Panc1 (cell line): ENCODE results near the gene TAMM41. TPM values are rescaled to one million over a fixed set of nuclear protein-coding genes. Genes with fewer than 3 reads are reported as not detected.
"Not testable (repeated sequence)": the region's sequence is repeated elsewhere in the genome, so short reads cannot be mapped to it uniquely, and the experiment has no call there.

Experiments used
- ATAC-seq: fragments of 200-7000 bp; cut with Tn5 transposase; 2 replicates; pipeline ENCODE4 v1.9.1; 2020; ENCODE audit warnings: mild to moderate bottlenecking, moderate library complexity
- BruUV-seq: library from RNA; stranded (reverse); fragments of 400-500 nt; replicated peaks from 2 replicates; lab custom pipeline; 2021; lab: Mats Ljungman, UMichigan
- CTCF ChIA-PET: fragments of 300-600 bp; sonication (Branson Sonifier 250); formaldehyde crosslinking; loops from one replicate; lab custom pipeline; 2022; ENCODE audit warnings: antibody characterized with exemption; lab: Charles Lee
- POLR2A ChIA-PET: fragments of 300-600 bp; sonication (Branson Sonifier 250); formaldehyde crosslinking; loops from one replicate; lab custom pipeline; 2022; ENCODE audit warnings: antibody characterized with exemption; lab: Charles Lee
- DNase-seq: peaks from one replicate; pipeline ENCODE4 v3.0.0-alpha.2; 2010; ENCODE audit warnings: low read depth, low spot score
- H3K27ac ChIP-seq: 2 replicates; pipeline ENCODE4 v1.5.1; 2011; ENCODE audit warnings: mild to moderate bottlenecking, low read length, inconsistent platforms
- H3K27me3 ChIP-seq: fragments of 200-500 bp; sonication (Bioruptor generic); 2 replicates; pipeline ENCODE4 v1.6.0; 2014; ENCODE audit warnings: low read length, inconsistent platforms; ENCODE audit not compliant: control insufficient read depth, insufficient read depth
- H3K36me3 ChIP-seq: fragments of 200-500 bp; sonication (Bioruptor generic); 2 replicates; pipeline ENCODE4 v1.5.1; 2014; ENCODE audit warnings: inconsistent platforms, mild to moderate bottlenecking, low read length, moderate library complexity; ENCODE audit not compliant: control insufficient read depth, insufficient read depth
- H3K4me1 ChIP-seq: 2 replicates; pipeline ENCODE4 v1.5.1; 2011; ENCODE audit warnings: inconsistent platforms, mild to moderate bottlenecking, low read length, moderate library complexity; ENCODE audit not compliant: control insufficient read depth, insufficient read depth
- H3K4me3 ChIP-seq, 2 experiments: 2 replicates each; pipeline ENCODE4 v1.5.1; 2011 to 2012; ENCODE audit warnings: low read depth in 2 of 2, low read length in 2 of 2, mild to moderate bottlenecking in 2 of 2, inconsistent platforms in 1 of 2, moderate library complexity in 1 of 2
- H3K9me3 ChIP-seq: fragments of 200-500 bp; sonication (Bioruptor generic); 2 replicates; pipeline ENCODE4 v1.5.1; 2014; ENCODE audit warnings: low read depth, mild to moderate bottlenecking, inconsistent platforms, low read length, moderate library complexity; ENCODE audit not compliant: control insufficient read depth, insufficient read depth
- in situ Hi-C: cut with HindIII; loops from 2 replicates; pipeline ENCODE4 v1.10.0; 2016; ENCODE audit warnings: low sequenced_read_pairs, low pct_unique_long_range_greater_than_20kb
- intact Hi-C: fragments of 100-400 bp; cut with micrococcal nuclease; formaldehyde crosslinking; loops from one replicate; pipeline ENCODE4 v1.10.0; 2022; ENCODE audit not compliant: unreplicated experiment
- total RNA-seq: library from RNA; stranded (reverse); gene quantifications from one replicate; pipeline ENCODE4 v1.2.1, GENCODE V29; 2021; ENCODE audit not compliant: unreplicated experiment

TAMM41 gene
- total RNA-seq, 1 experiment from 2014 or later = 10.8 TPM

DNA sequence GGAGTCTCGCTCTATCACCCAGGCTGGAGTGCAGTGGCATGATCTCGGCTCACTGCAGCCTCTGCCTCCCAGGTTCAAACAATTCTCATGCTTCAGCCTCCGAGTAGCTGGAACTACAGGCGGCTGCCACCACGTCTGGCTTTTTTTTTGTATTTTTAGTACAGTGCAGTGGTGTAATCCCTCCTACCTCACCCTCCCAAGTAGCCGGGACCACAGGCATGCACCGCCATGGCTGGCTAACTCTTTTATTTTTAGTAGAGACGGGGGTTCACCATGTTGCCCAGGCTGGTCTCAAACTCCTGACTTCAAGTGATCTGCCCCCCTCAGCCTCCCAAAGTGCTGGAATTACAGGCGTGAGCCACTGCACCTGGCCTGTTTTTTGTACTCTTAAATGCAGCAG lies 98.4 kb downstream of the TAMM41 start:
- POLR2A ChIA-PET, H3K36me3 ChIP-seq, H3K4me3 ChIP-seq, BruUV-seq, H3K27me3 ChIP-seq, intact Hi-C loops, H3K4me1 ChIP-seq, H3K27ac ChIP-seq, ATAC-seq, H3K9me3 ChIP-seq, DNase-seq, in situ Hi-C loops, CTCF ChIA-PET: not testable (repeated sequence)

Other genes with a start within 250 kb of the TAMM41 start
- gene VGLL4, start 203.0 kb downstream of the TAMM41 start, total RNA-seq = 66.0 TPM
- gene SYN2, start 157.5 kb upstream of the TAMM41 start, total RNA-seq = 3.1 TPM